Activated CD4-positive, alpha-beta T cell treated with anti-CD3 and anti-CD28 coated beads, Interleukin-2, amount 50 U/mL, for 16 hours (primary cell): ENCODE results near the gene DNAJC1.

ENCODE experiments used
- DNase-seq: peaks from one replicate; pipeline ENCODE4 v3.0.0-alpha.2; 2020

The DNAJC1 gene

DNA sequence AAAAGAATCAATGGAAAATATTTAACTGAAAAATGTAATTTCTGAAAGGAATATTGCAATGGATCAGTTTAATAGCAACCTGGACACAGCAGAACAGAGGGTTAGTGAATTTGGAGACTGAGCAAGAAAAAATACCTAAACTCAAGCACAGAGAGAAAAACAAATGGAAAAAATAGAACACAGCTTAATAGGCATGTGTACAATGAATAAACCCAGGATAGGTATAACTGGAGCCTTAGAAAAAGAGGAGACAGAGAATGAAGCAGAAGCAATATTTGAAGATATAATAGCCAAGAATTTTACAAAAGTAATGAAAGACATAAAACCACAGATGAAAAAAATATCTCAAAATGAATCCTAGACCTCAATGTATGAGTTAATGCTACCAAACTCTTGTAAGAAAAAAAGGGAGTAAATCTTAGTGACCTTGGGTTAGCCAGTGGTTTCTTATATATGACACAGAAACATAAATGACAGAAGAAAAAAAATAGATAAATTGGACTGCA, 2.9 kb upstream of the DNAJC1 start:
- no peak for DNase-seq

DNA sequence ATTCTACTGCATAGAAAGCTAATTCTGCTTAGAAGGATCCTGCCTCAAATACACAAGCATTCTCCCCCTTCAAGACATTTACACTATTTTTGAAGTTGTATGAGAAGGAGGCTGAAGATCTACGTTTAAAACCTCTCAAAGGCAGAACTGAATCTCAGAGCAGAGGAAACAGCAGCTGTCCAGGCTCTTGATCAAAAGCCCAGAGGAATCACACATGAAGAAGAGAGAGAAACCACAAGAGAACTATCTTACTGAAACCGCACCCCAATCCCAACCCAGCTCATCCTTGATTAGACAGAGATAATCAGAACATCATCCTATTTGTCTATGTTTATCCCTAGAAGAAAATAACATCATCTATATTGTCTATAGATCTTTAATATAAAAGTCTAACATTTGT, 2.2 kb upstream of the DNAJC1 start:
- DNase-seq = no peak

DNA sequence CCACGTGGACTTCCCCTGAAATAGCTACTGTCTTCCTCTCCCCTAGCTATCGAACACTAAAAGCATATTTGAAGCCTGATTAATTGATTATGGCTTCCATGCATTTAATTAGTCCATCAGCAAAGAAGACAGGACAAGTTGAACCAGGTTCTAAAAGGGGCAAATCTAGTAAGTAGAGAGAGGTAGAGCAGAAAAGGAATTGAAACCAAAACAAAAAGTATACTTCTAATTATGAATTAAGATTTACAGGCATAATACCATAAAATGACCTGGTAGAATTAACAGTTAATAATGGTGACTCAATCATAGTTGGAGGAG, 393 bp upstream of the DNAJC1 start:
- no peak for DNase-seq

DNA sequence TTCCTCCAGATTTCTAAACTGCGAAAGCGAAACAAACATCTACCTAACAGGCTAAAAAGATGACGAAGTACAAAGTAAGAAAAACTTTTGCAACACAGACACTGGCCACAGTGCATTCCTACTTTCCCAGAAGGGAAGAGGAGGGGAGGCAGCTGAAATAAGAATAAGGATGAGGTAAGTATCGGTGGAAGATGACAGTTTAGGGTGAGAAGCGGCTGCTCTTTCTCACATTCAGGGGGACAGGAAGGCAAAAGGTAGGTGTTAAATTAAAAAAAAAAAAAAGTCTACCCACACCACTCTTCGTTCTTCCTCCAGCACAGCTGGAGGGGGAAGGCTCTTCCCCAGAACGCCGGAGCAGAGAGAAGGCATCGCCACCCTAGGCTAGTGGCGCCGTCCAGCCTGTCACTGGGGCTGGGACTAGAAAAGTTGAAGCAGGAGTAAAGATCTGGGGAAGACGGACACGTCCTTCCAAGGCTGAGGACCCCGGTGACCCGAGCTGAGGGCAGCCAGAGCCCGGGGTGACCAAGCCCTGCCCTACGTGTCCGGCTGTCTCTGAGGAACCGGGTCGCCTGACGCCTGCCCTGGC, 846 bp downstream of the DNAJC1 start:
- DNase-seq = peak; percentile 29

DNA sequence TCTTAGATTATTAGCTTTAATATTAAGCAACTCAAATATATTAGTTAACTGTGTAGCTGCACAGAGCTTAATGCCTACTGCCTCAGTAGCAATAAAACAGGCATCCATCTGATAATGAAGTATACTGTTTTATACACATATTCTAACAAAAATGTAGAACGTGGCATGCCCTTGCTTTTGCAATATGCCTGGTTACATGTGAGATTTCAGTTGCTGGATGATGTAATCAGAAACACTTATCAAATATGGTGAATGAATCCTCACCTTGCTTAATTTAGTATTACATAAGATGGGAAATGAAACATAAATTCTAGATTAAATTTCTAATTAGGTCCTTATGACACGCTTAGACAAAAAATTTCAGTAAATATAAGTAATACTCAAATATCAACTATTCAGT, 8.0 kb downstream of the DNAJC1 start:
- DNase-seq = no peak

DNA sequence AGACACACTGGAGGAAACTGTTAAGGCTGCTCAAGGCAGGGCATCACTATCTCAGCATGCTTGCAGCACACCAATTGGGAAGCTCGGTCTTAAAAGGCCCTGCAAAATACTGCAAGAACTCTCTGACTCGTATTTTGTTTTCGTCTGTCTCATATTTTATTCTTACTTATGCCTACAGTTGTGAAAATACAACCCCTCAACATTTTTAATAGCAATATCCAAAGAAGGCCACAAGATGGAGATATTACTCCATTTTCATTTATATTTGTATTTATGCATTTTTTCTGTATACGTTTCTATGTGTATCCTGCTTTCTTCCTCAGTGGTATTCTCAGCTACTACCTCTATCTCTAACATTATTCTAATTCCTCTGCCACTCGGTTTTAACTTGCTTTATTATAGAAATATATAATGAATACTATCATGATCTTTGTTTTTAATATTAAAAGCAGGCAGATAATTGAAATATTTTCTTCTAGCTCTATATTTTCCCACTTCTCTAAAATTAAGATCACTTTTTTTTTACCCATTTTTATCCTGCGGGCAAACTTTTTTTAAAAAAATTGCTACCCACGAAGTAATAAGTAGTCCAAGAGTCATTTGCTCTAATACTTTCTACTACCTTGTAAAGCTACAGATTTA, 10.0 kb downstream of the DNAJC1 start:
- DNase-seq = peak; percentile 30

DNA sequence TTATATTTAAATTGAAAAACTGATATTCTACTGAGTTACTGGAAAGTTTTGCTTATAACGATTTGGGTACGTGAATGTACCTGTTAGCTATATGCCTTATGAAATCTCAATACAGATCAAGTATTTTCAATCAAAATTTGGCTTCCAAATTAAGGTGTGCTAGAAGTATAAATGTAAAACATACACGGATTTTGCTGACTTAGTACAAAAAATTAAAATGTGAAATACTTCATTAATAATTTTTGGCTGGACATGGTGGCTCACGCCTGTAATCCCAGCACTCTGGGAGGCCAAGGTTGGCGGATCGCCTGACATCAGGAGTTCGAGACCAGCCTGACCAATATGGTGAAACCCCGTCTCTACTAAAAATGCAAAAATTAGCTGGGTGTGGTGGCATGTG, 11.7 kb downstream of the DNAJC1 start:
- DNase-seq = no peak

DNA sequence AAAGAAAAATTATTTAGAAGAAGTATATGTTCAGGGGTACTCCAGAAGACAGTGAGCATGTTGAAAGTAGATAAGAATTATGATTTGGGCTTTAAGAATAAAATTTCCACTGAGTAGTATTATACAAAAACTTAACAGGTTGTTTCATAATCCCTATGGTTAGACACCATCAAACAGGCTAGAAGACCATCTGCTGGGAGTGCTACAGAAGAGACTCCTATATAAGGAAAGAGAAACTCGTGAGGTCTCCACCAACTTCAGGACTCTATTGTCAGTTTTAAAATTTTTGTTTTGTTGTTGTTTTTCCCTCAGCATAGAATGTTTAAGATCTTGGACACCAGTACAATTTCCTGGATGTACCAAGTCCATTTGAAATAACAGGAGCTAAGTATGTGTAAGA, 13.1 kb downstream of the DNAJC1 start:
- DNase-seq = no peak

DNA sequence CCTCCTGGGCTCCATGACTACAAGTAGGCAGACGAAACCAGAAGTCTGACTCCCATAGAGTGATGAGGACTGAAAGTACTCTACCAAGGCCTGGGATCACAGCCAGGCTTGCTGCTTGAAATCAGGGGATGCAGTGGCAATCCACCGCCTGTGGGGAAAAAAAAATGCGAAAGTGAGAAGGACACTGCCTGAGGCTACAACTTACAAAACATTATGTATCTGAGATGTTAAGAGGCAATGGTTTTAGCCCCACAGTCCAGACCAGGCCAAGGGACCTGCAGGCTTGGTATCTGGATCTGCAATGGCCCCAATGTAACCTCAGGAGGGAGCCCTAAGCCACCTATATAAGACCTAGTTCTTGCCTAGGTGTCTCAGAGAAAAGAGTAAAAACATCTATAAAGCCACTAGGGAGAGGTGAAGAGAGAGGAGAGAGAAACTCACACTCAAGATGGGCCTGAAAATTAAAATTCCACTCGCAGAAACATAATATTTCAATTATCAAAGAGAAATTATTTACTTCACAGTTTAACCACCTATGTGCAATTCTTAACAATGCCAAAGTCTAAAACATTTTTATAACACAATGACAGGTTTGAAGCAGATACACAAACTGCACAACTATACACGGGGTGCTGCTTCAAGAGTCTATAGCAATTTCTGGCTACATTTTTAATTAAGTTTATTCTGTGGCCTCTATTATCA, 13.9 kb downstream of the DNAJC1 start:
- peak; percentile 33 for DNase-seq

DNA sequence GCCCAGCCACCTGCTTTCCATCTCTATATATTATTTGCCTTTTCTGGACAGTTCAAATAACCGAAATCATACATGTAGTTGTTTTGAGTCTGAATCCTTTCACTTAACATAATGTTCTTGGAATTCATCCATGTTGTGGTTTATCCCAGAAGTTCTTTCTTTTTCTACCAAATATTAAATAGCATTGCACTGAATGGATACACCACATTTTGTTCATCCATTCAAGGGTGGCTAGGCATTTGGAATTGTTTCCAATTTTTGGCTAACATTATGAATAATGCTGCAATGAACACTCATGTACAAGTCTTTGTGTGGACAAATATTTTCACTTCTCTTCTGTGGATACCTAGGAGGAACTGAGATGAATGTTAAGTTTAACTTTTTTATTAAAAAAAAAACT, 18.0 kb downstream of the DNAJC1 start:
- no peak for DNase-seq

DNA sequence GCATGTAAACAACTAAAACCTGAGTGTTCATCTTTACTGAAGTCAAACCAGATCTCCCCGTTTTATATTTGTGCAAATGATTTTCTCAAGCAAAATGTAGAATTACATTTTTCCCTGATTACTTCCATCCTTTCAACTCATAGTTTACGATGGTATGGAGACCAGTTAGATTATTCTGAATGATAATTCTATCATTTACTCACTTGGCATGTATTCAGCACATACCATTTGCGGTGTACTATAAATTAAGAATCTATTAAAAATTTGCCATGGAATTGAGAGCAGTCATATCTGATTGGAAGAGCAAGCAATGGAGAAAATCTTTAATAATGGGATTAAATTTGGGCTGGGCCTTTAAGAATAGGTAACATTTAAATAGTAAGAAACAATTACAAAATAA, 22.4 kb downstream of the DNAJC1 start:
- no peak for DNase-seq

DNA sequence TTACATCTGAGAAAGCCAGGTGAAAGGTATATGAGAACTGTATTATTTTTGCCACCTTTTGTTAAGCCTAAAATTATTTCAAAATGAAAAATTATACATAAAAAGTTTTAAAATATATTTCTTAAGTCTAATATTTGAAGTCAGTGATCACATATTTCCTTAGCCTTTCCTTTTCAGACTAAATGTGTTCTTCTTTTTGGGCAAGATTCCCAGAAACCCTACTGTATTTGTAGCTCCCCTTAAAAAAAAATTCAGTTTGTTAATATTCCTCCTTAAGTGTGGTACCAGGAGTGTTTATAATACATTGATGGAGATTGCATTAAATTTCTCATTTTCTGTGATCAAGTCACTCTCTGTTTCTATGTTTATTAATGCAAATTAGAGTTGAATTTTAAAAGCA, 22.8 kb downstream of the DNAJC1 start:
- no peak for DNase-seq

DNA sequence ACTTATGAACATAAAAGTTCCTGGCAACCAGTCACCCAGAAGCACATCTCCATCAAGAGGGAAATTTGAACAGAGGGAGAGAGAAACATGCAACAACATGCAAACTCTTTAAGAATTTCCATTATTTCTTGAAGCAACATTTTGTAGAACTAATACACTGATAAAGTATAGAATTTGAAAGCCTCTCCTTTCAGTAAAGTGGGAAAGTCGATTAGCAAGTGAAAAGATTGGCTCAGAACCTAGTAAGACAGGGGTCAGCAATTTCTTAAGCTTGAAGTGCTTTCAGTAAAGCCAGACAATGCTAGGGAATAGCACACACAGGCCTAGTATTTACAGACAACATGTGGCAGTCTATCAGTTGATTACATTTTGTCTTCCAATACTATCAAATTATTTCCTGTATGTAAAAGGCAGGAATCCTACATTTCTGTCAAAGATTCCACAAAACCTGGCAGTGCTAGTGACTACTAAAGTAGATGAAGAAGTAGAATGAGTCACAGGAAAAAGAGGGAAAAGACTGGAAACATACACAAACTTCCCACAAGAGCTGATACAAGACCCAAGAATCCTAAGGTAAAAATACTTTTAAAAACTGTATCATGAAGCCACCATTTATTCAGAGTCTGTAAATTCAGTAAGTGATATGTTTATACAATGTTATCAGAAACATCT, 25.2 kb downstream of the DNAJC1 start:
- no peak for DNase-seq

DNA sequence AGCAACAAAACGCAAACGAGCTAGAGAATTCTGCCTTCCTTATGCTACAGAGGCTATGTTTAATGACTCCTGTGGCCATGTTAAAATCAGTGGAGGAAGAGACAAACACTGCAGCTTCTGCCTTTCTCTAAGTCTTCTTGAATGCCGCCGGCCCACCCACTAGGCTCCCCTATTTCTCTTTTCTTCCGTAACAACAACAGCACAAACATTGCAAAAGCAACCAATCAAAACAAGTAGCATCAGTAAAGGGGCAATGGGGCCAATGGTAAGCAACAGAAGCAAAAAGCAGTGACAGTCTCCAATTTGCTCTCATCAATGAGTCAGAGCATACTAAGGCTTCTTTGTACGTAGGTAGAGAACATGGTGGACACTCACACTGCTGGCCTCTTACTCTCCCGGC, 26.8 kb downstream of the DNAJC1 start:
- DNase-seq = no peak

DNA sequence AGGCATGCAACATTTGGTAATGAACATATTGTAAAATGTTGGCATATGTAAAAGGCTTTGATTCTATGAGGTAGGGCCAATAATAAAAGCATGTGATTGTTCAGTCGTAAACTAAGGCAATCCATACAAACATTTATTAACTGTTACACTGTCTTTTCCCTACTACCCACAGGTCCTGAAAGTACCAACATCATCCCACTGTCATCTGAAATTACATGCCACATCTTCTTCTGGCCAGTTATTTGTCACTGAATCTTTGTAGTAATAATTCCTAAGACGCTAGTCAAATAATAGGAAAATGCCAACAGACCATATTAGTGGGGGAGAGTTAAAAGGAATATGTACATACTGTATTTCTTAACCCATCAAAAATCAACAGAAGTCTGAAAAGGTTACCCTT, 27.2 kb downstream of the DNAJC1 start:
- no peak for DNase-seq

DNA sequence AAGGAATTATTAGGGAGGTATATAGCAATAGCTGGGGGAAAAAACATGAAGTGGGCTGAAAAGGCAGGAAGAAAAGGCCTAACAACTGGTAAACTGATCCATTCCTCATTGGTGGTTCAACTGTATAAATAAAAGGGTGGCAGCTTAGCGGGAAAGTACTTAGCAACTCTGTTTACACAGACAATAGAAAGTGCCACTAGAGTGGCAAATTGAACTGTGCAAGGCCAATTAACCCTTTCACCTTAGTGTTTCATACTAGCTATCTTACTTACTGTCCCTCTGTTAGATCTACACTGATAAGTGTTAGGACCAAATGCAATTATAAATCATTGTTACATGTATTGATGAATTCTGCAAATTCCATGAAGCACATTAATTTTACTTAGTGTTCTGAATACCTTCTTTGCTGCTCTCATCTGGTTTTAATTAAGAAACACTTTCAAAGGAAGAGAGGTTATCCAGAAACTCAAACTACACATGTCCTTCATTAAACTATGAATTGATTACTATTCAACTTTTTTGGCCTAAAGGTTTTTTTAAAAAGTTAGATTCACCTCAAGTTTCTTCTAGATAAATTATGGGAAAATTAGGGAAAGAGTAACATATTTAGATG, 28.0 kb downstream of the DNAJC1 start:
- no peak for DNase-seq

DNA sequence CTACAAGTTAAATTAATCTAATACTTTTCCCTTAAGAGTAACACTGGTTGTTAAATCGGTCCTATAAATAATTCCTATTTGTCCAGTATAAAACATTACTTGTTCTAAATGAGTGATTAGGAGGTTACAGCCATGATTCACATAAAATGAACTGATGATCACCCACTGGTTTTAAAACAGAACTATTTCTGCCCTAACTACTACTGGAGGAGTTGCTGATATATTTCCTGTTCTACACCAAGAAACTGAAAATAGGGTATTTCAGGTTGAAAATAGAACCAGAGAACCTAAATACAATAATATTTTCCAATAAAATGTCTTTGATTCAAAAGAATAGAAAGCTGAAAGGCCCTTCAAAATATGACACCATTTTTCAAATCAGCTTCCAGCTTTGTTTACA, 30.9 kb downstream of the DNAJC1 start:
- DNase-seq = no peak

DNA sequence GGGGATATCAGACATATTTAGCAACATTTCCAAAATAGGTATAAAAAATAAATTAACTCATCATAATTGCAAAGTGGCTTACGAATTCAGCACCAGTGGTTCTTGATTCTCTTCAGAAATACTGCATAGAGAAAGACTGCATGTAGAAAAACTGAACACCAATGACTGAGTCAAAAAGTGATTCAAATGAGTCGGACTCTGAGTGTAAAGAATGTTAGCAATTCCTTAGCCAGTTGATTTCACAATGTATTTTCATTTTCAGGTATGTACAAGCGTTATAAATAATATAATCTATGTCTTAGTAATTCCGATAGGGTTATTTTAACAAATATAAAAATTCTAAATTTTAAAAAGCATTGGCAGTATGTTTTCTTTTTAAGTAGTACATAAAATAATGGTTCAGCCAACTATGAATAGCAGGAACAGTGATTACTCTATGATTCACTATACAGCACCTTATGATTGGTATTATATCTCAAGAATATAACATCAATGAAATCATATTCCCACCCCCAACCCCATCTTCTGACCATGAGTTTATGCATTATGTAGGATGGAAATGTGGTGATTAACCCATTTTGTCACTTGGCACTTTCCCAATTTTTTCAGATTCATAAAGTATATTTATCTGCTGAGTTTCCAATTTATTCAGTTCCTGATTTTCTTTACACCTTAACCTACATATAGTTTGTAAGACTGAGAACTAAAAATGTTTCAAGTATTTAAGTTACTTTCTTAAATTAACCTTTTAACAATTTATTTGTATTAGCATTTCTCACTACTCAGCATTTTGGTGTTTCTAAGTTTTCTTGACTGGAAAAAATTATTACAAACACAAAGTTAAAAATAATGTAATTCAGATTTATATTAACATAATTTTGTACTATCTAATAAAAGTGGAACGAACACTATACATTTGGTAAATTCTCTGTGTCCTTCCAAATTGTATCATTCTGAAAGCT, 33.9 kb downstream of the DNAJC1 start:
- DNase-seq = no peak

DNA sequence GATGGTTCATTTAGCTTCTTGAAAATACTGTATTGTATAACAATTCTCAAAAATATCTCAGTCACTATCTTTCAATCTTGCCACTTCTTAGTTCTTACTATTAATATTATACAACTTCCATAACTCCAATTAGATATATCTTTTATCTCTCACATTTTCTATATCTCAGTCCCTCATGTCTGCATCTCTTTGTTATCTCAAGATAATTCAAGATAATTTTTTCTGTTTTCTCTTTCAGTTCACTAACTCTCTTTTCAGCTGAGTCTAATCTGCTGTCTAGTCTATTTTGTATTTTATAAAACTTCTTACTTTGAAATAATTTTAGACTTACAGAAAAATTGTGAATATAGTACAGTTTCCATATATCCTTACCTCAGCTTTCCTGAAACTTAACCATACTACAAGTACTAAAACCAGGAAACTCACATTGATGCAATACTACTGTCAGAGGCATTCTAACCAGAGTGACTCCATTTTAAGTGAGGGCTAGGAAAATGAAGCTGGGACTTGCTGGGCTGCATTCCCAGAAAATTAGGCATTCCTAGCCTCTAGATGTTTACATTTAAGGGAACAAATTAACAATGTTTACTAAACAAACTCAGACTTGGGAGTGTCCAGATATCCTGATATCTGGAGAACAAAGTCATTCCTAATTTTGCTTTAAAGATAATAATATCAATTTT, 38.4 kb downstream of the DNAJC1 start:
- no peak for DNase-seq

DNA sequence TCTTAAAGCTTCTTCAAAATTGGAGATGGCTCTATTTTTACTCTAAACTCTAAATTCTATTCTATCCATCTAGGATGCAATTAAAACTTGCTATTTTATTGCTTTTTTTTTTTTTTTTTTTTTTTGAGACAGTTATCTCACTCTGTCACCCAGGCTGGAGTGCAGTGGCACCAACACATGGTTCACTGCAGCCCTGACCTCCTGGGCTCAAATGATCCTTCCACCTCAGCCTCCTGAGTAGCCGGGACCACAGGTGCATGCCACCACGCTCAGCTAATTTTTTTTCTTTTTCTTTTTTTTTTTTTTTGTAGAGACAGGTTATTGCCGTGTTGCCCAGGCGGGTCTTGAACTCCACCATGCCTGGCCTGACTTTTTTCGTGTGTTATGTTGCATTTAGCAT, 41.2 kb downstream of the DNAJC1 start:
- no peak for DNase-seq

DNA sequence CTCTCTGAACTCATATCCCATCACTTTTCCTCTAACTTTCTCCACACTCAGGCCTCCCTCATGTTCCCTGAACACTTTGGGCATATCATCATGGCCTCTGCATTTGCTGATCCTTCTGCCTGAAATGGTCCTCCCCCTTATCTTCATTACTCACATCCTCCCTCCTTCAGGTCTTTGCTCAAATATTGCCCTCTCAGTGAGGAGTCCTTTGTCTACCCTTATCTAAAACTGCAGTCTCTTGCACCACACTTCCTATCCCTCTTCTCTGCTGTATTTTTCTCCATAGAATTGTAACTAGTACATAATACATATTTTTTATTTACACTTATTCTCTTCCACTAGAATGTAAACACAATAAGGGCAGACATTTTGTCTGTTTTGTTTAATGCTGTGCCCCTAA, 41.7 kb downstream of the DNAJC1 start:
- no peak for DNase-seq

DNA sequence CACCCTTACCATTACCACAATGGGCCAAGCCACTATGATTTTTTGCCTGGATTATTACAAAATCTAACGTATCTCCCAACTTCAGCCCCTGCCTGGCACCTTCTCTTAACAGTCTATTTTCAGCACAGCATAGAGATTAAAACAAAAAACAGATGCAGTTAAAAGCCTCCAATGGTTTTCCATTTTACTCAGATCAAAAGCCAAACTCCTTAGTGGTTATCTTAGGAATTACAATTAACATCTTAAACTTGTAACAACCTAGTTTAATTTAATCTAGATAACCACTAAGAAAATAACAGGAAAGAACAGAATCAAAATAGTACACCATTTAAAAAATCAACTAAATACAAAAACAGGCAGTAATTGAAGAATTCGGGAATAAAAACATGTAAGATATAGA, 43.5 kb downstream of the DNAJC1 start:
- no peak for DNase-seq
